Neural cell (in vitro differentiated cells): ENCODE data around the gene KIF21B. TPM values are rescaled to one million over a fixed set of nuclear protein-coding genes. Genes with fewer than 3 reads are reported as not detected.

ENCODE experiments used
- H2AFZ ChIP-seq: fragments of 200-600, 300-800 bp; sonication (generic), shearing (Covaris generic); 2 replicates; pipeline ENCODE4 v1.6.0; 2014; ENCODE audit warnings: low read depth, mild to moderate bottlenecking, antibody characterized with exemption, low read length, moderate library complexity
- H3F3A ChIP-seq: fragments of 200-600 bp; shearing (Covaris generic); 2 replicates; pipeline ENCODE4 v1.6.1; 2016; ENCODE audit warnings: mild to moderate bottlenecking, moderate library complexity, mixed read lengths, antibody characterized with exemption, low read length; ENCODE audit not compliant: insufficient read depth, poor library complexity, severe bottlenecking
- H3K27ac ChIP-seq: fragments of 200-600, 300-800 bp; sonication (generic), shearing (Covaris generic); 2 replicates; pipeline ENCODE4 v1.5.1; 2014; ENCODE audit warnings: mild to moderate bottlenecking, low read length, moderate library complexity
- H3K27me3 ChIP-seq: fragments of 300-800, 200-600 bp; sonication (generic), shearing (Covaris generic); 2 replicates; pipeline ENCODE4 v1.6.0; 2014; ENCODE audit warnings: mild to moderate bottlenecking, low read depth, low read length, moderate library complexity; ENCODE audit not compliant: insufficient read depth
- H3K36me3 ChIP-seq: fragments of 300-800, 200-600 bp; sonication (generic), shearing (Covaris generic); 2 replicates; pipeline ENCODE4 v1.5.1; 2014; ENCODE audit warnings: mild to moderate bottlenecking, antibody characterized with exemption, low read length, moderate library complexity; ENCODE audit not compliant: insufficient read depth
- H3K4me2 ChIP-seq: fragments of 300-800, 200-600 bp; sonication (generic), shearing (Covaris generic); 2 replicates; pipeline ENCODE4 v1.6.0; 2014; ENCODE audit warnings: mild to moderate bottlenecking, low read length
- H3K4me3 ChIP-seq: fragments of 300-800, 200-600 bp; sonication (generic), shearing (Covaris generic); 2 replicates; pipeline ENCODE4 v1.5.1; 2014; ENCODE audit warnings: mild to moderate bottlenecking, low read length, moderate library complexity
- H3K79me2 ChIP-seq: fragments of 200-600 bp; shearing (Covaris generic); replicated peaks from 2 replicates; pipeline ENCODE4 v1.6.0; 2014; ENCODE audit warnings: mild to moderate bottlenecking, low read length, moderate library complexity; ENCODE audit not compliant: insufficient read depth
- H3K9ac ChIP-seq: fragments of 300-800, 200-600 bp; sonication (generic), shearing (Covaris generic); 2 replicates; pipeline ENCODE4 v1.6.1; 2016; ENCODE audit warnings: mild to moderate bottlenecking, low read length, mixed read lengths
- H3K9me2 ChIP-seq: fragments of 200-600 bp; shearing (Covaris generic); 2 replicates; pipeline ENCODE4 v1.6.1; 2016; ENCODE audit warnings: mild to moderate bottlenecking, low read length, mixed read lengths; ENCODE audit not compliant: insufficient read depth
- H3K9me3 ChIP-seq: fragments of 200-600, 300-800 bp; sonication (generic), shearing (Covaris generic); 2 replicates; pipeline ENCODE4 v1.6.1; 2016; ENCODE audit warnings: mild to moderate bottlenecking, mixed run types, low read length, moderate library complexity, mixed read lengths
- H4K20me1 ChIP-seq: fragments of 200-600 bp; shearing (Covaris generic); 2 replicates; pipeline ENCODE4 v1.6.1; 2016; ENCODE audit warnings: mild to moderate bottlenecking, mixed run types; ENCODE audit not compliant: insufficient read depth
- CTCF ChIP-seq: fragments of 450-650 bp; IDR thresholded peaks from 2 replicates; pipeline ENCODE4 v1.5.1; 2014; ENCODE audit warnings: antibody characterized with exemption, mild to moderate bottlenecking, moderate library complexity; ENCODE audit not compliant: poor library complexity, severe bottlenecking
- EP300 ChIP-seq: fragments of 450-650 bp; conservative IDR thresholded peaks from 2 replicates; pipeline ENCODE4 v1.6.1; 2014; ENCODE audit warnings: antibody characterized with exemption, mild to moderate bottlenecking, moderate library complexity; ENCODE audit not compliant: poor library complexity, severe bottlenecking
- MXI1 ChIP-seq: fragments of 450-650 bp; conservative IDR thresholded peaks from 2 replicates; pipeline ENCODE4 v1.6.1; 2014; ENCODE audit warnings: antibody characterized with exemption, mild to moderate bottlenecking; ENCODE audit not compliant: poor library complexity, severe bottlenecking
- POLR2AphosphoS5 ChIP-seq: IDR thresholded peaks from 2 replicates; pipeline ENCODE4 v1.6.1; 2012
- RAD21 ChIP-seq: fragments of 450-650 bp; conservative IDR thresholded peaks from 2 replicates; pipeline ENCODE4 v1.6.1; 2014; ENCODE audit warnings: antibody characterized with exemption, mild to moderate bottlenecking, moderate library complexity
- REST ChIP-seq: IDR thresholded peaks from 2 replicates; pipeline ENCODE4 v1.6.1; 2012; ENCODE audit warnings: borderline replicate concordance
- SMC3 ChIP-seq: fragments of 450-650 bp; conservative IDR thresholded peaks from 2 replicates; pipeline ENCODE4 v1.6.1; 2014; ENCODE audit warnings: antibody characterized with exemption, mild to moderate bottlenecking, moderate library complexity; ENCODE audit not compliant: poor library complexity
- TAF1 ChIP-seq: IDR thresholded peaks from 2 replicates; pipeline ENCODE4 v1.6.1; 2012; ENCODE audit warnings: low read depth
- polyA plus RNA-seq: library from polyadenylated mRNA; depleted of rRNA; stranded (reverse); fragments of >200 nt; gene quantifications from 2 replicates; pipeline ENCODE4 v1.2.3, GENCODE V29; 2014

KIF21B gene
- polyA plus RNA-seq, 1 donor from 2014 or later = 53.7 TPM

GRCh38 chr1:201062511-201063091 is 39.1 kb upstream of the KIF21B start:
- no peaks in the 10 kb centered on the region for H3K27me3 ChIP-seq
- H3K36me3 ChIP-seq = no peaks in the 10 kb centered on the region
- H4K20me1 ChIP-seq = no peaks in the 10 kb centered on the region
- H3F3A ChIP-seq = no peaks in the 10 kb centered on the region
- H3K9me2 ChIP-seq = no peaks in the 10 kb centered on the region
- peak overlapping the region; percentile 49 for H3K9ac ChIP-seq
- H2AFZ ChIP-seq = no peak overlapping the region
- no peak for TF ChIP-seq POLR2AphosphoS5
- peak; percentile 16 for TF ChIP-seq EP300
- TF ChIP-seq TAF1 = no peak
- TF ChIP-seq CTCF = no peak
- H3K4me2 ChIP-seq = no peak overlapping the region
- no peaks in the 10 kb centered on the region for H3K9me3 ChIP-seq
- H3K27ac ChIP-seq = no peak overlapping the region
- H3K79me2 ChIP-seq = no peaks in the 10 kb centered on the region
- peak overlapping the region; percentile 18 for H3K4me3 ChIP-seq

GRCh38 chr1:201061886-201062285 is 38.4 kb upstream of the KIF21B start:
- Histone ChIP-seq H3K9ac (no peak overlapping the region), H3K4me3 (peak overlapping the region; percentile 18), H2AFZ (no peak overlapping the region), H3K79me2 (no peaks in the 10 kb centered on the region), H3K36me3 (no peaks in the 10 kb centered on the region), H3F3A (no peaks in the 10 kb centered on the region), H4K20me1 (no peaks in the 10 kb centered on the region), H3K27me3 (no peaks in the 10 kb centered on the region), H3K9me2 (no peaks in the 10 kb centered on the region), H3K27ac (no peak overlapping the region), H3K4me2 (no peak overlapping the region), H3K9me3 (no peaks in the 10 kb centered on the region)
- no peak for TF ChIP-seq SMC3
- no peak for TF ChIP-seq EP300
- no peak for TF ChIP-seq CTCF
- no peak for TF ChIP-seq MXI1
- no peak for TF ChIP-seq POLR2AphosphoS5
- TF ChIP-seq RAD21 = no peak
- no peak for TF ChIP-seq TAF1
- no peak for TF ChIP-seq REST
